Stimulated activated memory B cell treated with anti-CD40 and anti-IgM and Interleukin-4, amounts not matched to agents 10 μg/mL and 1 μg/mL and 100 μg/mL, for 72 hours (primary cell): Measurements from ENCODE around the gene VPS29.
"Not testable (repeated sequence)": the region's sequence is repeated elsewhere in the genome, so short reads cannot be mapped to it uniquely, and the experiment has no call there.

ENCODE experiments used
- ATAC-seq: fragments of 150-1000 bp; cut with Tn5 transposase; 2 replicates; pipeline ENCODE4 v1.10.0; 2021
- H3K27ac Mint-ChIP-seq: one replicate; pipeline ENCODE4 v1.8.0; 2022; ENCODE audit warnings: mild to moderate bottlenecking, mixed read lengths
- H3K27me3 Mint-ChIP-seq: one replicate; pipeline ENCODE4 v1.8.0; 2022; ENCODE audit warnings: mixed read lengths
- H3K36me3 Mint-ChIP-seq: one replicate; pipeline ENCODE4 v1.8.0; 2022; ENCODE audit warnings: mixed read lengths
- H3K4me1 Mint-ChIP-seq: one replicate; pipeline ENCODE4 v1.8.0; 2022; ENCODE audit warnings: mixed read lengths
- H3K4me3 Mint-ChIP-seq: one replicate; pipeline ENCODE4 v1.8.0; 2022; ENCODE audit warnings: mild to moderate bottlenecking, moderate library complexity, mixed read lengths
- H3K9me3 Mint-ChIP-seq: one replicate; pipeline ENCODE4 v1.8.0; 2022; ENCODE audit warnings: mixed read lengths

VPS29 gene

GRCh38 chr12:110536834-110537604, 35.1 kb upstream of the VPS29 start:
- H3K27me3 Mint-ChIP-seq, result no peaks in the 10 kb centered on the region
- H3K4me3 Mint-ChIP-seq, result no peak overlapping the region
- peaks cover 53% of the 10 kb centered on the region for H3K36me3 Mint-ChIP-seq
- peaks cover 2% of the 10 kb centered on the region for H3K4me1 Mint-ChIP-seq
- no peak for ATAC-seq
- no peak overlapping the region for H3K27ac Mint-ChIP-seq
- H3K9me3 Mint-ChIP-seq, result no peaks in the 10 kb centered on the region

- H3K27me3 Mint-ChIP-seq, result no peaks in the 10 kb centered on the region
- no peak overlapping the region for H3K27ac Mint-ChIP-seq
- no peaks in the 10 kb centered on the region for H3K9me3 Mint-ChIP-seq
- H3K4me1 Mint-ChIP-seq, result peaks cover 19% of the 10 kb centered on the region
- ATAC-seq, result no peak
- H3K36me3 Mint-ChIP-seq, result peaks cover 58% of the 10 kb centered on the region
- H3K4me3 Mint-ChIP-seq, result no peak overlapping the region
Observed at GRCh38 chr12:110534811-110535210, 32.9 kb upstream of the VPS29 start.

DNA sequence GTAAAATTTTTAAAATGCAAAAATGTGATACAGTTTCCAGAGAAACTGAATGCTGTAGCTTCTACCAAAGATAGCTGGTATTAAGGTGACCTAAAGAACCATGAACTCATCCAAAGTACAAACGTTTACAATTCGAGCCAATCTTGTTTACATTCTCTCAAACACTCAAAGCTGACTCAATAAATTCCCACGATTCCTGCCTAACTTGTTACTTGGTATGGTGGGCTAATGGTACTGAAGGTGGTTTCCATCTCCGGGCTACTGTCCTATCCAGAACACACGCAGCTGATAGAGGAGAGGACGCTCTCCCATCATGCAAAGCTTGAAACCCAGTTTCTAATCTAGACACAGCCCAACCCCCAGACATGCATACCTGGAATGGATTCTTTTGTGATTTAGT, 31.7 kb upstream of the VPS29 start:
- Mint-ChIP-seq H3K27me3 (no peaks in the 10 kb centered on the region), H3K36me3 (peaks cover 60% of the 10 kb centered on the region), H3K9me3 (no peaks in the 10 kb centered on the region), H3K4me1 (peaks cover 19% of the 10 kb centered on the region), H3K27ac (no peak overlapping the region), H3K4me3 (no peak overlapping the region)
- ATAC-seq, result no peak

DNA sequence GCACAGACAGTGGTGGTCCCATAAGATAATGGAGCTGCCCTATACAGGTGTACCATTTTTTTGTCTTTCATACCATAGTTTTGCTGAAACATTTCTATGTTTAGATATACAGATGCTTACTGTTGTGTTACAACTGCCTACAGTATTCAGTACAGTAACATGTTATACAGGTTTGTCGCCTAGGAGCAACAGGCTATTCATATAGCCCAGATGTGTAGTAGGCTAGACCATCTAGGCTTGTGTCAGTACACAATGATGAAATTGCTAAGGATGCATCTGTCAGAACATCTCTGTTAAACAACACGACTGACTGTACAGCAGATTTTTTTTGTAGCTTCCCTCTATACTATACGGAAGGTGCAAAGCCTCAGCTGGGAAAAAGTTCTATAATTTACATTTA, 30.7 kb upstream of the VPS29 start:
- ATAC-seq, result no peak
- Mint-ChIP-seq H3K4me3 (no peak overlapping the region), H3K4me1 (peaks cover 19% of the 10 kb centered on the region), H3K36me3 (peaks cover 59% of the 10 kb centered on the region), H3K27ac (no peak overlapping the region), H3K27me3 (no peaks in the 10 kb centered on the region), H3K9me3 (no peaks in the 10 kb centered on the region)

GRCh38 chr12:110531741-110532333, 29.9 kb upstream of the VPS29 start:
- peaks cover 51% of the 10 kb centered on the region for H3K36me3 Mint-ChIP-seq
- H3K27me3 Mint-ChIP-seq, result no peaks in the 10 kb centered on the region
- H3K4me1 Mint-ChIP-seq, result peaks cover 19% of the 10 kb centered on the region
- no peak overlapping the region for H3K4me3 Mint-ChIP-seq
- no peaks in the 10 kb centered on the region for H3K9me3 Mint-ChIP-seq
- ATAC-seq, result peak; percentile 72
- H3K27ac Mint-ChIP-seq, result no peak overlapping the region

DNA sequence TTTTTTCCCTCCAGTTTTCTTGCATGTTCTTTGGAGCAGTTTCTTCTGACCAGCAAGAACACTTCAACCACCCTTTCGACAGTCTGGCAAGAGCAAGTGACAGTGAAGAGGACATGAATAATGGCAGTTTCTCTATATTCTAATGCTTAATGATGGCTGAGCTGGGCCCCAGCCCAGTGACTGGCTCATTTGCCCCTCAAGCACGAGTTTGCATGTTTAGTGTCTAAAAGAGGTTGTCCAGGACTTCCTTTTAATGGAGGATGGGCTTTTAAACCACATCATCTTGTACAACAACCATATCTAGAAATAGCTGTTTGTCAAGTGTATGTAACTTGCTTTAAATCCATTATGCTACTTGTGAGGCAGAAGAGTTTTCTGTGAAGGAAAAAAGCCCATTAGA, 28.6 kb upstream of the VPS29 start:
- Mint-ChIP-seq H3K27me3 (no peaks in the 10 kb centered on the region), H3K9me3 (no peaks in the 10 kb centered on the region), H3K4me3 (no peak overlapping the region), H3K36me3 (peaks cover 43% of the 10 kb centered on the region), H3K4me1 (peaks cover 19% of the 10 kb centered on the region), H3K27ac (no peak overlapping the region)
- ATAC-seq, result no peak

DNA sequence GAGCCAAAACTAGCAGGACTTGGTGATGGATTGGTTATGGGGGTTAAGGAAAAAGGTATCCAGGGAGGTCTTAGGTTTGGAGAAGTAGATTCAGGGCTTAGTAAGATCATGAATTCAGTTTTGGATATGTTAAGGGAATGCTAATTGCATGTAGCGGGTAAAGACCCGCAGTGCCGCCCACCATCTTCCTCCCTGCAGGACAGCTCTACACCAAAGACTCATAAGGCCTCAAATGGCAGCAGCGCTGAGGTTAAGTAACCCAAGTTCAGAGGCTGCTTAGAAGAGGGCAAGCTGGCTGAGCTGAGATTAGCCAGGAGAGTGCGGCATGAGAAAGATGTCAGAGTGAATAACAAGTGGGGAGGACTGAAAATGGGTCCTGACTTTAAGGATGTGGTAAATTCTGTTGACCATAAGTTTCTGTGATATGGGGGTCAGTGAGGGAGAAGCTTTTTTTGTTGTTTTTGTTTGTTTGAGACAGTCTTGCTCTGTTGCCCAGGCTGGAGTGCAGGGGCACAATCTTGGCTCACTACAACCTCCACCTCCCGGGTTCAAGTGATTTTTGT, 26.4 kb upstream of the VPS29 start:
- H3K27ac Mint-ChIP-seq, result no peak overlapping the region

DNA sequence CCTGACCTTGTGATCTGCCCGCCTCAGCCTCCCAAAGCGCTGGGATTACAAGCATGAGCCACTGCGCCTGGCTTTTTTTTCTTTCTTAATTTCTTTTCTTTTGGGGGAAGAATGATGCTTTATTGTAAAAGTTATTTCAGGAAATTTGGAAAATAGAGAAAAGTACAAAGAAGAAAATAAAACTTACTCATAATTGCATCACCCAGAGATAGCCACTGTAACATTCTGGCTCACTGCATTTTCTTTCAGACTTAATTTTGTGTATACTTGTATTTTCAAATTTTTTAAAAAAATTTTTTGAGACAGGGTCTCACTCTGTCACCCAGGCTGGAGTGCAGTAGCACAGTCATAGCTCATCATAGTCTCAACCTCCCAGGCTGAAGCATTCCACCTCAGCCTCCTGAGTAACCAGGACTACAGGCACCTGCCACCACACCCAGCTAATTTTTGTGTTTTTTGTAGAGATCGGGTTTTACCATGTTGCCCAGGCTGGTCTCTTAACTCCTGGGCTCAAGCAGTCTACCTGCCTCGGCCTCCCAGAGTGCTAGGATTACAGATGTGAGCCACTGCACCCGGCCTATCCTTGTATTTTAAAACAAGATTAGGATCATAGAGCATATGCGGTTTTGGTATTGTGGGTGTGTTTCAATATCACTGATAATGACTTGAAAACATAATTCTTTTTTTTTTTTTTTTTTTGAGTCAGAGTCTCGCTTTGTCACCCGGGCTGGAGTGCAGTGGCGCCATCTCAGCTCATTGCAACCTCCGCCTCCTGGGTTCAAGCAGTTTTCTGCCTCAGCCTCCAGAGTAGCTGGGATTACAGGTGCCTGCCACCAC, 19.2 kb upstream of the VPS29 start:
- H3K4me1 Mint-ChIP-seq, H3K4me3 Mint-ChIP-seq, H3K9me3 Mint-ChIP-seq, ATAC-seq, H3K27ac Mint-ChIP-seq, H3K36me3 Mint-ChIP-seq, H3K27me3 Mint-ChIP-seq: not testable (repeated sequence)

More for the DNA sequence above, 26.4 kb upstream of the VPS29 start:
- Mint-ChIP-seq H3K9me3 (no peaks in the 10 kb centered on the region), H3K36me3 (peaks cover 28% of the 10 kb centered on the region), H3K4me1 (peaks cover 19% of the 10 kb centered on the region), H3K27me3 (no peaks in the 10 kb centered on the region), H3K4me3 (no peak overlapping the region)
- ATAC-seq, result no peak

- not testable (repeated sequence) for ATAC-seq, H3K27me3 Mint-ChIP-seq, H3K27ac Mint-ChIP-seq, H3K36me3 Mint-ChIP-seq, H3K4me3 Mint-ChIP-seq, H3K4me1 Mint-ChIP-seq, H3K9me3 Mint-ChIP-seq
Observed at GRCh38 chr12:110518014-110518413, 16.1 kb upstream of the VPS29 start.

- no peaks in the 10 kb centered on the region for H3K27me3 Mint-ChIP-seq
- H3K4me1 Mint-ChIP-seq, result no peaks in the 10 kb centered on the region
- no peaks in the 10 kb centered on the region for H3K36me3 Mint-ChIP-seq
- ATAC-seq, result no peak
- H3K9me3 Mint-ChIP-seq, result no peaks in the 10 kb centered on the region
- no peak overlapping the region for H3K4me3 Mint-ChIP-seq
- H3K27ac Mint-ChIP-seq, result no peak overlapping the region
Observed at GRCh38 chr12:110516995-110517394, 15.1 kb upstream of the VPS29 start.

GRCh38 chr12:110514363-110514762, 12.5 kb upstream of the VPS29 start:
- Mint-ChIP-seq H3K9me3 (no peaks in the 10 kb centered on the region), H3K4me1 (no peaks in the 10 kb centered on the region), H3K27ac (no peak overlapping the region), H3K36me3 (no peaks in the 10 kb centered on the region), H3K4me3 (no peak overlapping the region), H3K27me3 (no peaks in the 10 kb centered on the region)
- no peak for ATAC-seq

GRCh38 chr12:110513842-110514241, 11.9 kb upstream of the VPS29 start:
- Mint-ChIP-seq H3K27ac (no peak overlapping the region), H3K36me3 (no peaks in the 10 kb centered on the region), H3K4me3 (no peak overlapping the region), H3K9me3 (no peaks in the 10 kb centered on the region), H3K27me3 (no peaks in the 10 kb centered on the region), H3K4me1 (no peaks in the 10 kb centered on the region)
- no peak for ATAC-seq

DNA sequence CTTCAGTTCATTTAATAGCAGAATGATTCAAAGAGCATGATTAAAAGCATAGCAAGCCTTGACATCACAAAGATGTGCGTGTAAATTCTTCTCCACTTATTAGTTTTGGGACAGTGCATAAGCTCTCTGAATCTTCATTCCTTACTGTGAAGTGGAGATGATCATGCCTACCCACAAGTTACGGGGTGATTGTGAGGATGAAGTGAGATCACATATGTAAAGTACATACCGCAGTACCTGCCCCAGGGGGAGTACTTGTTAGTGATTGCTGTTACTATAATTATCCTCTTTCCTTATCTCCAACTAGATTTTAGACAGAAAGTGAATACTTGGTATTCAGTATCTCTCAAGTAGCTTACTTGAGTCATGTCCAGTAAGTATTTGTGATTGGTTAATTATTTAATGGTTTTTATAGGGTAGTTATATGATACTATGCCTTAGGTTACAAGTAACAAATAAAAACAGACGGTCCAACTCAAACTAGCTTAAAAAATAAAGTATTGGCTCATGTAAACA, 6.2 kb upstream of the VPS29 start:
- H3K9me3 Mint-ChIP-seq, result no peaks in the 10 kb centered on the region
- H3K27ac Mint-ChIP-seq, result no peak overlapping the region
- H3K36me3 Mint-ChIP-seq, result no peaks in the 10 kb centered on the region
- ATAC-seq, result no peak
- no peak overlapping the region for H3K4me3 Mint-ChIP-seq
- H3K4me1 Mint-ChIP-seq, result no peaks in the 10 kb centered on the region
- no peaks in the 10 kb centered on the region for H3K27me3 Mint-ChIP-seq

DNA sequence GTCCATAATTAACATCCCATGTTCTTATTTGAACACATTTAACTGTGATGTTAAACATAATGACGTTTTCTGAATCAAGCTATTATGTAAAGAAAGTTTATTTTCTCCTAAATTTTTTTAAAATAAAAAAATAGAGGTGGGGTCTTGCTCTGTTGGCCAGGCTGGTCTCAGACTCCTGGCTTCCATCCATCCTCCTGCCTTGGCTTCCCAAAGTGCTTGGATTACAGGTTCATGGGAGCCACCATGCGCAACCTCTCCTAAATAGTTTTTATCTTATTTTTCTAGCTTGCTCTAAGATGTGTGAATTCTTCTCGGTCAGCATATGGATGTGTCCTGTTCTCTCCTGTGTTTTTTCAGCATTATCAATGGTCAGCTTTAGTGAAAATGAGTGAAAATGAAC, 3.4 kb upstream of the VPS29 start:
- Mint-ChIP-seq H3K9me3 (no peaks in the 10 kb centered on the region), H3K36me3 (no peaks in the 10 kb centered on the region), H3K4me3 (no peak overlapping the region), H3K4me1 (peaks cover 18% of the 10 kb centered on the region), H3K27ac (no peak overlapping the region), H3K27me3 (no peaks in the 10 kb centered on the region)
- ATAC-seq, result no peak

DNA sequence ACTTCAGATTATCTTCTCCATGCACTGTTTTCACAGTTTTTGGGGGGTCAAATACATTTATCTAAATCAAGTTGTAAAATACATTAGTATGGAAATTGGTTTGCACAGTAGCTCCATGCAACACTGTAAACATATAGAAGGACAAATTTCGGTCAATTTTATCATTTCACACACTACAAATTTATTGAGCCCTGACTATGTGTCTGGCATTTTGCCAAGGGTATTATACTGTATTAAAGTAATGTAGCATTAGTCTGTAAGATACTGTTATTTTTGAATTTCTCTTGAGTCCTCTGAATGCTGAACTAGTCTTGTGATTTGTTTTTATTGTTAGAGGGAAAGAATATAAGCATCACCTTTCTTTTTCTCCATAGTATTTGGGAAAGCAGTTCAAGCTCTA, 1.5 kb upstream of the VPS29 start:
- Mint-ChIP-seq H3K27ac (no peak overlapping the region), H3K4me3 (no peak overlapping the region), H3K27me3 (no peaks in the 10 kb centered on the region), H3K9me3 (no peaks in the 10 kb centered on the region), H3K36me3 (peaks cover 6% of the 10 kb centered on the region), H3K4me1 (peaks cover 28% of the 10 kb centered on the region)
- ATAC-seq, result no peak
